Occipital lobe (tissue), 2 donors: ENCODE measurements around the gene PCP2. TPM values are rescaled to one million over a fixed set of nuclear protein-coding genes. Genes with fewer than 3 reads are reported as not detected.

Source experiments
- DNase-seq: peaks from one replicate; lab custom pipeline; 2025; lab: John Stamatoyannopoulos, UW
- total RNA-seq: library from RNA; depleted of rRNA; stranded (reverse); fragments of >200 nt; gene quantifications from one replicate; pipeline ENCODE4 v1.2.3, GENCODE V29; 2014

The PCP2 gene
- not detected for total RNA-seq

GRCh38 chr19:7633698-7634097 lies at the start of gene PCP2:
Gene PCP2 (minus strand): TSS chr19:7633719. CDS start chr19:7633457, 262 bp downstream.
- no peak for DNase-seq

- peak; percentile 49 for DNase-seq
These were observed 48.8 kb upstream of the PCP2 start for GRCh38 chr19:7682175-7682855.

- peak; percentile 68 for DNase-seq
These were observed 48.0 kb upstream of the PCP2 start for GRCh38 chr19:7681340-7682174.

- peak; percentile 79 for DNase-seq
These were observed 47.3 kb upstream of the PCP2 start, which contains the start of gene TRAPPC5 for GRCh38 chr19:7680606-7681339. Gene TRAPPC5 (plus strand): TSS chr19:7680833. CDS start chr19:7682254, 1,421 bp downstream.

- no peak for DNase-seq
These were observed 46.5 kb upstream of the PCP2 start for GRCh38 chr19:7679771-7680605.

GRCh38 chr19:7678971-7679751 lies 45.6 kb upstream of the PCP2 start:
- DNase-seq: no peak

GRCh38 chr19:7677669-7678311 lies 44.3 kb upstream of the PCP2 start:
- DNase-seq: no peak

- no peak for DNase-seq
These were observed 43.3 kb upstream of the PCP2 start, which contains the start of gene MCEMP1 for GRCh38 chr19:7676854-7677253. Gene MCEMP1 (plus strand): TSS chr19:7677090. CDS start chr19:7677121, 31 bp downstream.

GRCh38 chr19:7676376-7676775 lies 42.9 kb upstream of the PCP2 start:
- DNase-seq: no peak

GRCh38 chr19:7674010-7675005 lies 40.8 kb upstream of the PCP2 start:
- DNase-seq: peak; percentile 44

GRCh38 chr19:7672522-7672921 lies 39.0 kb upstream of the PCP2 start:
- no peak for DNase-seq

GRCh38 chr19:7670790-7671189 lies 37.3 kb upstream of the PCP2 start:
- DNase-seq: no peak

GRCh38 chr19:7670150-7670783 lies 36.7 kb upstream of the PCP2 start:
- DNase-seq: peak; percentile 43

GRCh38 chr19:7669641-7670040 lies 36.1 kb upstream of the PCP2 start:
- no peak for DNase-seq

- no peak for DNase-seq
These were observed 35.3 kb upstream of the PCP2 start, which contains the start of gene RETN for GRCh38 chr19:7668842-7669241. Gene RETN (plus strand): TSS chr19:7669049. CDS start chr19:7669327, 278 bp downstream.

- peak; percentile 8 for DNase-seq
These were observed 31.6 kb upstream of the PCP2 start for GRCh38 chr19:7665076-7665475.

GRCh38 chr19:7663706-7664105 lies 30.2 kb upstream of the PCP2 start:
- no peak for DNase-seq

GRCh38 chr19:7662657-7663056 lies 29.1 kb upstream of the PCP2 start:
- no peak for DNase-seq
